ENCODE data around the gene SETD1B.
A peak's percentile ranks its signal among the peaks of the same experiment; 100 is the strongest.

The SETD1B gene

DNA sequence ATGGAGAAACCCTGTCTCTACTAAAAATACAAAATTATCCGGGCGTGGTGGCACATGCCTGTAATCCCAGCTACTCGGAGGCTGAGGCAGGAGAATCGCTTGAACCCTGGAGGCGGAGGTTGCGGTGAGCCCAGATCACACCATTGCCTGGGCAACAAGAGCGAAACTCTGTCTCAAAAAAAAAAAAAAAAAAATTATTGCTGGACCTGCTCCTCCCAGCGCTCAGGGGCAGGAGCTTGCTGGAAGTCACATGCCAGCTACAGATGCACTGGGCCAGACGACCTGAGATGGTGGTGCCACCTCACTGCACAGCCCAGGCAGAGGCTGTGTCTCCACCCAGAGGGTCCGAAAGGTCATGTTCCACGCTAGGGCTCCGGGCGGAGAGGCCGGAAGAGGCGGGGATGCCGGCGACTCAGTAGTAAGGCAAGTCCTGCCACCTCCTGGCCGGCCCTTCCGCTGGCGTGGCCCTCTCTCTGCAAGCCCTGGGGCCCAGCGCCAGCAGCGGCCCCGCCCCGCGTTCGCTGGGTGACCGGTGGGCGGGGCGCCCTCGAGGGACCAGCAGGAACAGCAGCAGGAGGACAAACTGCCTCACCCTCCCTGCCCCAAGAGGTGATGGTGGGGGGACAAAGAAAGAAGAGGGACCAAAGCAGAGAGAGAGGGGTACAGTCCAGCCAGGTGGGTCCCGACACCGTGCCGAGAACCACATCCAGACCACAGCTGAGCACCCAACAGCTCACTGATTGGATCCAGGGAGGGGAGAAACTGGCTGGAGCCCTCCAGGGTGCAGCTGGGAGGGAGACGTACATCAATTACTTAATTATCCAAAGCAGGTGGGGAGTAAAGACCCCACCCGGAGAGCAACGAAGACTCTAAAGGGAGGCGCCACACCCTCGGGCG lies 6.7 kb upstream of the SETD1B start:
- H3K36me3 ChIP-seq (ENCODE audit: control insufficient read depth, insufficient read depth, low read length): peaks cover 28% of the 10 kb centered on the region
- no peaks in the 10 kb centered on the region for H3K27me3 ChIP-seq (replicated peaks; ENCODE audit: control insufficient read depth, insufficient read depth, low read length)
- DNase-seq (ENCODE audit: extremely low read depth, insufficient read length): no peak
- TF ChIP-seq CTCF (IDR thresholded peaks at IDR 0.05; ENCODE audit: insufficient read depth, low read length, poor library complexity, severe bottlenecking): no peak
- no peak overlapping the region for H3K4me3 ChIP-seq (replicated peaks; ENCODE audit: low read depth, low read length)

DNA sequence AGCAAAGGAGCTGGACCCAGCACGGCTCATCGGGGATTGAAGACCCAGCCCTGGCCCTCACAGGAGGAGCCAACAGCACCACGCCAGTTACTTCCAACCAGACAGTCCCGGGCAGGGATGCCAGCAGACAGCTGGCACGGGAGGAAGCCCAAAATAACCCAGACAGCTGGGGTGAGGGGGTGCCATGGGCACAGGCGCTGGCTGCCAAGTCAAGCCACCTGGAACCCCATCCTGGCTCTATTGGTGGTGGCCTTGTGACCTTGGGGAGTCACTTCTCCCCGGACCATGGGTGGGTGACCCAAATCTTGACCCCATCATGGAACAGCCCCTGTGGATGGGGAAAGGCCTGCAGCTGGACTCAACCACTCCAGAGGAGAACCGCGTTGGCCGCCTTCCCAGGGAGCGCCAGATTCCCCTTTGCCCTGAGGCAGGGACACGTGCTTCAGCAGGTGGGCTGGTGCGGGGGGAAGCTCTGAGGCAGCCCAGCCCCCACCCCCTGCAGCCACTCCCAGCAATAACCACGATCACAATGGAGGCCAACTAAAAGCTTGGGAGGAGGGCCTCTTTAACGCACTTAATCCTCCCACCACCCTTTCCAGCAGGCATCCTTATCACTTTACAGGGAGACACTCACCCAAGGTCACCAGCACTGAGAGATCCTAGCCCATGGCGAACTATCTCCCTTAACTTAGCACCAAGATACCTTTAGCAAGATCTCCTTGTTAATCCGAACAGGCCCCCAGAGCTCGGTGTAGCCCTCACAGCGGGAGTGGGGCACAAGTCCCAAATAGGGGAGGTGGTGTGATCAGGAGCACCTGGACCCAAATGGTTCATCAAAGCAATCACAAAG lies 5.6 kb upstream of the SETD1B start:
- H3K4me3 ChIP-seq (replicated peaks; ENCODE audit: low read depth, low read length): no peak overlapping the region

DNA sequence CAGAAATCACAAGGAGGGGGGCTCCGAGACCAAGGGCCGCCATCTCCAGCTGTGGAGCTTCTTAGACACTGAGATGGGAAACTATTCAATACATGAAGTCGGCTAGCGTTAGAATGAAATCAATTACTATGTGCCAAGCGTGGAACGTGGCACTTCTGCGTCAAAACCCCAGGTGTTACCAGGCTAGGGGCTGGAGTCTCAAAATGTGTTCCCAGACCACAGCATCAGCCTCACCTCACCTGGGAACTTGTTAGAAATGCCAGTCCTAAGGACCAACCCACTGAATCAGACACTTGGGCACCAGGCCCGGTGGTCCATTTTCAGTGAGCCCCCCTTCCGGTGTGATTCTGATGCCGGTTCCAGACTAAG lies 5.0 kb upstream of the SETD1B start:
- Histone ChIP-seq H3K36me3 (ENCODE audit: control insufficient read depth, insufficient read depth, low read length) (peaks cover 28% of the 10 kb centered on the region), H3K27me3 (replicated peaks; ENCODE audit: control insufficient read depth, insufficient read depth, low read length) (no peaks in the 10 kb centered on the region), H3K4me3 (replicated peaks; ENCODE audit: low read depth, low read length) (peak overlapping the region; percentile 53)
- DNase-seq (ENCODE audit: extremely low read depth, insufficient read length): no peak
- no peak for TF ChIP-seq CTCF (IDR thresholded peaks at IDR 0.05; ENCODE audit: insufficient read depth, low read length, poor library complexity, severe bottlenecking)

More for the DNA sequence above, 5.6 kb upstream of the SETD1B start:
- TF ChIP-seq CTCF (IDR thresholded peaks at IDR 0.05; ENCODE audit: insufficient read depth, low read length, poor library complexity, severe bottlenecking): no peak
- peaks cover 28% of the 10 kb centered on the region for H3K36me3 ChIP-seq (ENCODE audit: control insufficient read depth, insufficient read depth, low read length)
- peak; percentile 9 for DNase-seq (ENCODE audit: extremely low read depth, insufficient read length)
- H3K27me3 ChIP-seq (replicated peaks; ENCODE audit: control insufficient read depth, insufficient read depth, low read length): no peaks in the 10 kb centered on the region

- DNase-seq (ENCODE audit: extremely low read depth, insufficient read length): no peak
- H3K27me3 ChIP-seq (replicated peaks; ENCODE audit: control insufficient read depth, insufficient read depth, low read length): no peaks in the 10 kb centered on the region
- peak overlapping the region; percentile 82 for H3K4me3 ChIP-seq (replicated peaks; ENCODE audit: low read depth, low read length)
- peak; percentile 8 for TF ChIP-seq CTCF (IDR thresholded peaks at IDR 0.05; ENCODE audit: insufficient read depth, low read length, poor library complexity, severe bottlenecking)
- peaks cover 28% of the 10 kb centered on the region for H3K36me3 ChIP-seq (ENCODE audit: control insufficient read depth, insufficient read depth, low read length)
These were observed 4.5 kb upstream of the SETD1B start for GRCh38 chr12:121799156-121799841.

GRCh38 chr12:121799842-121800693 lies 3.7 kb upstream of the SETD1B start:
- Histone ChIP-seq H3K36me3 (ENCODE audit: control insufficient read depth, insufficient read depth, low read length) (peaks cover 27% of the 10 kb centered on the region), H3K4me3 (replicated peaks; ENCODE audit: low read depth, low read length) (peak overlapping the region; percentile 82), H3K27me3 (replicated peaks; ENCODE audit: control insufficient read depth, insufficient read depth, low read length) (no peaks in the 10 kb centered on the region)
- DNase-seq (ENCODE audit: extremely low read depth, insufficient read length): peak; percentile 87
- no peak for TF ChIP-seq CTCF (IDR thresholded peaks at IDR 0.05; ENCODE audit: insufficient read depth, low read length, poor library complexity, severe bottlenecking)
